CD4-positive, alpha-beta memory T cell (primary cell): Measurements from ENCODE around the gene PROX2. TPM values are rescaled to one million over a fixed set of nuclear protein-coding genes. Genes with fewer than 3 reads are reported as not detected.

ENCODE experiments used
- CTCF ChIA-PET: fragments of 350-600 bp; sonication (Branson Sonifier 250); formaldehyde crosslinking; loops from one replicate; lab custom pipeline; 2021; ENCODE audit warnings: inconsistent platforms; ENCODE audit not compliant: partially characterized antibody; lab: Charles Lee
- POLR2A ChIA-PET: fragments of 350-600 bp; sonication (Branson Sonifier 250); formaldehyde crosslinking; loops from one replicate; lab custom pipeline; 2021; ENCODE audit not compliant: partially characterized antibody; lab: Charles Lee
- DNase-seq, 5 donors: peaks; one replicate each; pipeline versions ENCODE4 v3.0.0 to v3.0.0-alpha.2; 2020 to 2022; ENCODE audit warnings: mixed read lengths in 1 of 5
- H3K27ac ChIP-seq: one replicate; pipeline ENCODE4 v1.7.0; 2013; ENCODE audit warnings: low read depth, low read length
- H3K27me3 ChIP-seq: 2 replicates; pipeline ENCODE4 v1.7.0; 2013; ENCODE audit warnings: mild to moderate bottlenecking, low read length, moderate library complexity; ENCODE audit not compliant: insufficient read depth
- H3K36me3 ChIP-seq: 2 replicates; pipeline ENCODE4 v1.7.0; 2013; ENCODE audit warnings: mild to moderate bottlenecking, low read length, moderate library complexity; ENCODE audit not compliant: insufficient read depth
- H3K4me1 ChIP-seq: 2 replicates; pipeline ENCODE4 v1.7.0; 2013; ENCODE audit warnings: mild to moderate bottlenecking, low read length, moderate library complexity; ENCODE audit not compliant: insufficient read depth
- H3K4me3 ChIP-seq, 2 donors: one replicate each; pipeline ENCODE4 v1.7.0; 2013; ENCODE audit warnings: low read length in 2 of 2, mild to moderate bottlenecking in 1 of 2
- H3K9me3 ChIP-seq, 2 donors: one replicate each; pipeline ENCODE4 v1.7.0; 2013; ENCODE audit warnings: low read length in 2 of 2, control low read depth in 1 of 2; ENCODE audit not compliant: control insufficient read depth in 1 of 2
- H3K27ac Mint-ChIP-seq, 7 donors: one replicate each; pipeline ENCODE4 v1.8.0; 2020 to 2021; ENCODE audit warnings: mixed read lengths in 7 of 7, mild to moderate bottlenecking in 6 of 7, inconsistent platforms in 3 of 7, moderate library complexity in 3 of 7
- H3K27me3 Mint-ChIP-seq, 2 donors: one replicate each; pipeline ENCODE4 v1.8.0; 2020 to 2021; ENCODE audit warnings: mixed read lengths in 2 of 2
- H3K36me3 Mint-ChIP-seq, 2 donors: one replicate each; pipeline ENCODE4 v1.8.0; 2020 to 2021; ENCODE audit warnings: mixed read lengths in 2 of 2, inconsistent platforms in 1 of 2, mild to moderate bottlenecking in 1 of 2
- H3K4me1 Mint-ChIP-seq, 4 donors: one replicate each; pipeline ENCODE4 v1.8.0; 2020 to 2021; ENCODE audit warnings: mixed read lengths in 4 of 4, mild to moderate bottlenecking in 1 of 4
- H3K4me3 Mint-ChIP-seq, 8 donors: one replicate each; pipeline ENCODE4 v1.8.0; 2020 to 2021; ENCODE audit warnings: mixed read lengths in 8 of 8, mild to moderate bottlenecking in 7 of 8, moderate library complexity in 6 of 8, inconsistent platforms in 3 of 8
- H3K9me3 Mint-ChIP-seq, 8 donors: one replicate each; pipeline ENCODE4 v1.8.0; 2020 to 2021; ENCODE audit warnings: mixed read lengths in 8 of 8, mild to moderate bottlenecking in 5 of 8, inconsistent platforms in 3 of 8, moderate library complexity in 1 of 8
- intact Hi-C: fragments of 100-400 bp; cut with micrococcal nuclease; formaldehyde crosslinking; loops from one replicate; pipeline ENCODE4 v1.15.1; 2023
- polyA plus RNA-seq, 2 donors: library from polyadenylated mRNA; unstranded; fragments of 300-500 nt; fragmentation: Illumina TruSeq; gene quantifications; one replicate each; pipeline ENCODE4 v1.2.3, GENCODE V29; 2021
- total RNA-seq, 2 experiments: library from RNA; stranded (reverse); gene quantifications; one replicate each; pipeline ENCODE4 v1.2.3, GENCODE V29; 2021

Gene PROX2
- not detected for total RNA-seq
- polyA plus RNA-seq = under 1 TPM in 1 of 2 donors, not detected in 1; 0.05 TPM

DNA sequence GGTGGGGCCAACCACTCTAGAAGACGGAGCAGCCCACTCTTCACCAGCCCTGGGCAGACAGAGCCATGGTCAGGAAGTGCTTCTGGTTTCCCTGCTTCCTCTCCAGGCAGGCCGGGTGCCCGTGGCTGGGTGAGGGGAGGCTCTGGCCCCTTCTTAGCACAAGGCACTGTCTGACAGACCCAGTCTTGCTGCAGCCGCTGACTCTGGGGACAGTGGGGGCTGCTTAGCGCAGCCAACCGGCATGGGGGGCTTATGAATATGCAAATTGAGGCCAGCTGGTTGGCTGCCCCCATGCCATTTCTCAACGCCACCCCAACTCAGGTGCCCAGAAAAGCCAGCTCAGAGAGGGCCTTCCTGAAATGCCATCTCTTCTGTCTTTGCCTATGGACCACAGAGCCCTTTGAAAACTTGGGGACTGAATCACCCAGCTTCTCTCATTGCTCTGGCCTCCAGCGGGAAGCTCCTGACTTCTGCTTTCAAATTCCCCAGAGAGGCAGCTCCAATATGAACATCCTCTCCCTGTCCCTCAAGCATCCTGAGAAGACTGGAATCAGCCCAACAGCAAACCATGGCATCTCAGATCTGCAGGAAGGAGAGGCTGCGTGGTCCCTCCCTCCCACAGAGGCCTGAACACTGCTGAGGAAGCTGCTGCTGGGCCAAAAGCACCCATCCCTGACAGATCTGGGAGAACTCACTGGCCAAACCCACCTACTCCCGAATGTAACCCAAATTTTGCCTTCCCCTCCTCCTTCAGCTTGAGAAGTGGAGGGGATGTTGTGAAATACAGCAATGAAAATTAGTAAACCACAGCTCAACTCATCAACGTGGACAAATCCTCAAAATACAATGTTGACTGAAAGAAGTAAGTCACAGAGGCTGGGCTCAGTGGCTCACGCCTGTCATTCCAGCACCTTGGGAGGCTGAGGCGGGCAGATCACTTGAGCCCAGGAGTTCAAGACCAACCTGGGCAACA, at the start of gene PROX2:
Gene PROX2 (minus strand): TSS at position 205 of the 973 bp plus-strand sequence. CDS start 12,311 bp downstream, outside the sequence.
- no peak within 1 kb of the TSS for H3K27ac ChIP-seq

GRCh38 chr14:74924061-74924460, 48.1 kb upstream of the PROX2 start:
- POLR2A ChIA-PET = no interaction called here
- CTCF ChIA-PET = interaction anchor here (0.8 to 3.7 kb wide), 5 partner anchors 16 to 164 kb away, joined by 3 to 20 read pairs (median 4); no protein-coding TSS in a partner anchor
- H3K27ac Mint-ChIP-seq = peak overlapping the region in 1 of 7 donors; percentile 58

More for the DNA sequence above, at the start of gene PROX2:
- Histone ChIP-seq H3K4me3 (no peak within 1 kb of the TSS), H3K27me3 (no peaks in the 10 kb centered on the region), H3K36me3 (no peaks in the 10 kb centered on the region), H3K4me1 (peaks cover 27% of the 10 kb centered on the region), H3K9me3 (no peaks in the 10 kb centered on the region)
- H3K9me3 Mint-ChIP-seq = no peaks in the 10 kb centered on the region
- peak within 1 kb of the TSS in 6 of 7 donors; percentile 58 to 95 (median 74) for H3K27ac Mint-ChIP-seq
- peaks cover 26 to 47% (median 36%) of the 10 kb centered on the region in 4 donors for H3K4me1 Mint-ChIP-seq
- H3K27me3 Mint-ChIP-seq = no peaks in the 10 kb centered on the region
- peak within 1 kb of the TSS in 7 of 8 donors; percentile 37 to 77 (median 64) for H3K4me3 Mint-ChIP-seq
- ChIA-PET POLR2A (interaction anchor here (0.6 to 1.6 kb wide), 6 partner anchors 9 to 1087 kb away, joined by 3 to 9 read pairs (median 4); no protein-coding TSS in a partner anchor), CTCF (interaction anchor here (0.7 to 19.5 kb wide), 5 partner anchors 8 to 268 kb away, joined by 3 to 253 read pairs (median 4); no protein-coding TSS in a partner anchor)
- DNase-seq = no peak
- peaks cover 0 to 4% of the 10 kb centered on the region in 2 donors for H3K36me3 Mint-ChIP-seq
- intact Hi-C loops = no loop called here

GRCh38 chr14:74922752-74923401, 46.9 kb upstream of the PROX2 start, which contains the start of gene RPS6KL1:
Gene RPS6KL1 (minus strand): TSS chr14:74923260. CDS start chr14:74921541, 1,719 bp downstream.
- Histone ChIP-seq H3K27ac (no peak within 1 kb of the TSS), H3K9me3 (no peaks in the 10 kb centered on the region), H3K4me1 (no peaks in the 10 kb centered on the region), H3K36me3 (no peaks in the 10 kb centered on the region), H3K4me3 (peak within 1 kb of the TSS in 1 of 2 donors; percentile 35), H3K27me3 (no peaks in the 10 kb centered on the region)
- DNase-seq = peak; percentile 56 to 76 (median 61)
- ChIA-PET CTCF (interaction anchor here (0.8 to 3.7 kb wide), 7 partner anchors 15 to 165 kb away, joined by 3 to 20 read pairs (median 4); no protein-coding TSS in a partner anchor), POLR2A (interaction anchor here (1.3 kb wide), 1 partner anchor 41 kb away, joined by 3 read pairs; the partner anchor contains the start of gene DLST)
- Mint-ChIP-seq H3K27ac (peak within 1 kb of the TSS in 4 of 7 donors; percentile 59 to 74 (median 66)), H3K36me3 (no peaks in the 10 kb centered on the region), H3K9me3 (peaks cover 0 to 4% (median 0%) of the 10 kb centered on the region in 8 donors), H3K4me1 (peaks cover 3 to 8% (median 5%) of the 10 kb centered on the region in 4 donors), H3K4me3 (peak within 1 kb of the TSS; percentile 46 to 72 (median 62)), H3K27me3 (peaks cover 3 to 10% of the 10 kb centered on the region in 2 donors)
- intact Hi-C loops = no loop called here

More at GRCh38 chr14:74924061-74924460, 48.1 kb upstream of the PROX2 start:
- DNase-seq = no peak
- Histone ChIP-seq H3K4me1 (no peaks in the 10 kb centered on the region), H3K9me3 (no peaks in the 10 kb centered on the region), H3K36me3 (no peaks in the 10 kb centered on the region), H3K27ac (no peak overlapping the region), H3K4me3 (no peak overlapping the region), H3K27me3 (no peaks in the 10 kb centered on the region)
- peaks cover 4 to 9% (median 5%) of the 10 kb centered on the region in 4 donors for H3K4me1 Mint-ChIP-seq
- intact Hi-C loops = no loop called here
- peak overlapping the region in 4 of 8 donors; percentile 23 to 46 (median 40) for H3K4me3 Mint-ChIP-seq
- peaks cover 3 to 10% of the 10 kb centered on the region in 2 donors for H3K27me3 Mint-ChIP-seq
- peaks cover 0 to 4% (median 0%) of the 10 kb centered on the region in 8 donors for H3K9me3 Mint-ChIP-seq
- H3K36me3 Mint-ChIP-seq = no peaks in the 10 kb centered on the region

DNA sequence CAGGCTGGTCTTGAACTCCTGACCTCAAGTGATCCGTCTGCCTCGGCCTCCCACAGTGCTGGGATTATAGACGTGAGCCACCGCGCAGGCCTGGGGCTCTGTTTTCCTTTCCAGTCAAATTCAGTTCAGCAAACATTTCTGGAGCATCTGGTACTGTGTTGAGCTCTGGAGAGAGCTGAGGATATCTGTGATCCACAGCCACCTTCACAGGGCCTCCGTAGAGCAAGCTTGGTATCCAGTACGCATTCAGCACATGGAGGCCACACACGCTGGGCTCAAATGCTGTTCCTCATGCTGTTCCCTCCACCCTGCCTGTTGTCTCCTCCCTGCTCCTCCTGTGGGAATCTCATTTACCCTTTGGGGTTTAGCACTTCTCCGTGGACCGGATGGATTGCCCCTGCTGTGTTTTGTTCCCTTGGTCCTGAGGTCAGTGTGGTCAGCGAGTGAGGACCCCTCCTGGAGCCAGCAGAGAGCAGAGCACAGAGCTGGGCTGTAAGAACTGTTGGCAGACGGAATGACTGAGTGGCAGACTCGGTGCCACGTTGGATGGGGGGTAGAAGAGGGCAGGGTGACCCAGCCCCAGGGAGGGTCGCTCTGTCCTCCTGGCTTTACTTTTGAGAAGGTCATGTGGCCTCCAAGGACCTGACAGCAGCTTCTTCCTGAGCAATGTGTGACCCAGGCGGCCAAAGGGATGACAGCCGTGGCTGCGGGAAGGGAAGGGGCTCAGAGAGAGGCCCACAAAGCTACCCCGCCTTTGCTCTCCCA, 46.2 kb upstream of the PROX2 start:
- CTCF ChIA-PET = interaction anchor here (0.7 to 3.7 kb wide), 5 partner anchors 17 to 237 kb away, joined by 3 to 20 read pairs (median 4); no protein-coding TSS in a partner anchor
- no peak overlapping the region for H3K27ac ChIP-seq
- H3K4me1 ChIP-seq = no peaks in the 10 kb centered on the region
- H3K27ac Mint-ChIP-seq = peak overlapping the region in 3 of 7 donors; percentile 59 to 74 (median 68)
- H3K36me3 ChIP-seq = no peaks in the 10 kb centered on the region
- H3K27me3 Mint-ChIP-seq = peaks cover 3 to 10% of the 10 kb centered on the region in 2 donors
- DNase-seq = no peak
- peaks cover 0 to 3% (median 0%) of the 10 kb centered on the region in 8 donors for H3K9me3 Mint-ChIP-seq
- H3K4me1 Mint-ChIP-seq = peaks cover 3 to 8% (median 5%) of the 10 kb centered on the region in 4 donors
- intact Hi-C loops = no loop called here
- no peak overlapping the region for H3K4me3 ChIP-seq
- H3K36me3 Mint-ChIP-seq = no peaks in the 10 kb centered on the region
- H3K9me3 ChIP-seq = no peaks in the 10 kb centered on the region
- POLR2A ChIA-PET = interaction anchor here (1.3 kb wide), 1 partner anchor 40 kb away, joined by 3 read pairs; the partner anchor contains the start of gene DLST
- H3K27me3 ChIP-seq = no peaks in the 10 kb centered on the region
- H3K4me3 Mint-ChIP-seq = peak overlapping the region; percentile 46 to 68 (median 62)

DNA sequence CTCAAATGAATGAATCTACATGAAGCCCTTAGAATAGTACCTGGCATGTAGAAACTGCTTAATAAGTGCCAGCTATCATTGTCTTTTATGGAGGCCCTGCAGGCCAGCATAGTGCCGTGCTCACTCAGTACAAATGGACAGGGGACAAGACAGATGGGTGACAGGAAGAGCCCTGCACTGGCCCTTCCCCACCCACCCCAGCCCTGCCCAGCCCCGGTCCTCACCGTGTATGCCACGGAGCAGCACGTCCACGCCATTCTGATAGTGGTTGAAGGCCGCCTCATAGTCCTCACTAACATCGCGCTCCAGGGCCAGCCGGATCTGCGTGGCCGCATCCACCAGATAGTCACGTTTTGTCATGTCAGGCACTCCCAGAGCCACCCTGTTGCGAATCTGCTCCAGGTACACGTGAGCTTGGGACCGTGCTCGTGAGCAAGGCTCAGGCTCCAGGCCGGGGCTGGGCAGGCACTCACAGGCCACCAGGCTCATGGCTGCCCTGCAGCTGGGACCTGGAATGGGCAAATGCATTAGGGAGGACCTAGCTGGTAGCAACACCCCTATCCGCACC, 45.2 kb upstream of the PROX2 start:
- no peak overlapping the region for H3K4me3 ChIP-seq
- Mint-ChIP-seq H3K36me3 (no peaks in the 10 kb centered on the region), H3K4me3 (peak overlapping the region in 1 of 8 donors; percentile 39), H3K9me3 (peaks cover 0 to 2% (median 0%) of the 10 kb centered on the region in 8 donors), H3K27ac (peak overlapping the region in 1 of 7 donors; percentile 54), H3K4me1 (peaks cover 3 to 8% (median 5%) of the 10 kb centered on the region in 4 donors), H3K27me3 (peaks cover 0 to 9% of the 10 kb centered on the region in 2 donors)
- H3K27me3 ChIP-seq = no peaks in the 10 kb centered on the region
- H3K4me1 ChIP-seq = no peaks in the 10 kb centered on the region
- intact Hi-C loops = no loop called here
- no peak overlapping the region for H3K27ac ChIP-seq
- ChIA-PET CTCF (interaction anchor here (0.7 to 3.7 kb wide), 3 partner anchors 16 to 167 kb away, joined by 3 to 20 read pairs (median 5); no protein-coding TSS in a partner anchor), POLR2A (no interaction called here)
- no peak for DNase-seq
- H3K9me3 ChIP-seq = no peaks in the 10 kb centered on the region
- H3K36me3 ChIP-seq = no peaks in the 10 kb centered on the region

DNA sequence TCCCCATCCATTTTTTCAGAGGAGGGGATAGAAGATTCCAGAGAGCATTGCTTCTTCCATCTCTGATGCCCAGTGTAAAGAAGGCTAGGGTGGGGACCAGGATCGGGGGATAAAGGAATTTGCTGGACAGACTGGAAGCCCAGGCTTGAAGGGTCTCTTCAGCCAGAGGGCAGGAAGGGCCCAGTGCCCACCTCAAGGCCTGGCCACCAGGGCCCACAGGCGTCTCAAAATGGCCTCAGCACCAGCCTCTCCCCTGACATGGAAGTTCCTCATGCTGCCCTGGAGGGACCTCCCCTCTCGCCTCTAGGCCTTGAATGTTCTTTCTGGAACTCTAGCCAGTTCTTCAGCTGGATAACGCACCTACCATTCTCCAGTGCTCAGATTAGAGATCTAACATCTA, 44.3 kb upstream of the PROX2 start:
- H3K4me3 Mint-ChIP-seq = peak overlapping the region in 1 of 8 donors; percentile 39
- no peaks in the 10 kb centered on the region for H3K36me3 Mint-ChIP-seq
- no peaks in the 10 kb centered on the region for H3K27me3 ChIP-seq
- H3K4me1 Mint-ChIP-seq = peaks cover 3 to 8% (median 5%) of the 10 kb centered on the region in 4 donors
- no peaks in the 10 kb centered on the region for H3K36me3 ChIP-seq
- DNase-seq = no peak
- no peaks in the 10 kb centered on the region for H3K4me1 ChIP-seq
- H3K27ac ChIP-seq = no peak overlapping the region
- CTCF ChIA-PET = interaction anchor here (2.1 to 3.7 kb wide), 2 partner anchors 15 to 168 kb away, joined by 5 to 20 read pairs; no protein-coding TSS in a partner anchor
- H3K9me3 Mint-ChIP-seq = no peaks in the 10 kb centered on the region
- peaks cover 0 to 9% of the 10 kb centered on the region in 2 donors for H3K27me3 Mint-ChIP-seq
- intact Hi-C loops = no loop called here
- H3K27ac Mint-ChIP-seq = peak overlapping the region in 1 of 7 donors; percentile 54
- no peak overlapping the region for H3K4me3 ChIP-seq
- no peaks in the 10 kb centered on the region for H3K9me3 ChIP-seq
- POLR2A ChIA-PET = no interaction called here
